Hepatocyte (in vitro differentiated cells): Measurements from ENCODE around the gene LDLRAD4. TPM values are rescaled to one million over a fixed set of nuclear protein-coding genes. Genes with fewer than 3 reads are reported as not detected.

Experiments
- DNase-seq: peaks from one replicate; pipeline ENCODE4 v3.0.0-alpha.2; 2016; ENCODE audit warnings: low spot score
- H2AFZ ChIP-seq: fragments of 200-600 bp; sonication (generic); 2 replicates; pipeline ENCODE4 v1.6.0; 2016; ENCODE audit warnings: antibody characterized with exemption, mild to moderate bottlenecking
- H3K27ac ChIP-seq: fragments of 200-600 bp; sonication (generic); 2 replicates; pipeline ENCODE4 v1.5.1; 2016; ENCODE audit warnings: mild to moderate bottlenecking
- H3K27me3 ChIP-seq: fragments of 200-600 bp; sonication (generic); 2 replicates; pipeline ENCODE4 v1.6.1; 2016
- H3K36me3 ChIP-seq: fragments of 200-600 bp; sonication (generic); replicated peaks from 2 replicates; pipeline ENCODE4 v1.5.1; 2016; ENCODE audit warnings: low read depth; ENCODE audit not compliant: insufficient read depth
- H3K4me1 ChIP-seq: fragments of 200-600 bp; sonication (generic); 2 replicates; pipeline ENCODE4 v1.5.1; 2016; ENCODE audit warnings: mild to moderate bottlenecking, moderate library complexity; ENCODE audit not compliant: insufficient read depth
- H3K4me2 ChIP-seq: fragments of 200-600 bp; sonication (generic); 2 replicates; pipeline ENCODE4 v1.6.0; 2016
- H3K4me3 ChIP-seq: fragments of 200-600 bp; sonication (generic); 2 replicates; pipeline ENCODE4 v1.5.1; 2016; ENCODE audit warnings: mild to moderate bottlenecking
- H3K79me2 ChIP-seq: fragments of 200-600 bp; sonication (generic); 2 replicates; pipeline ENCODE4 v1.6.0; 2017; ENCODE audit warnings: mild to moderate bottlenecking
- H3K9me2 ChIP-seq: fragments of 200-600 bp; sonication (generic); replicated peaks from 2 replicates; pipeline ENCODE4 v1.6.0; 2017; ENCODE audit warnings: mild to moderate bottlenecking; ENCODE audit not compliant: insufficient read depth
- H3K9me3 ChIP-seq: fragments of 200-600 bp; sonication (generic); 2 replicates; pipeline ENCODE4 v1.5.1; 2016; ENCODE audit warnings: low read depth, mild to moderate bottlenecking
- H4K20me1 ChIP-seq: fragments of 200-600 bp; sonication (generic); 2 replicates; pipeline ENCODE4 v1.6.0; 2016; ENCODE audit warnings: mild to moderate bottlenecking; ENCODE audit not compliant: insufficient read depth, poor library complexity, severe bottlenecking
- EZH2 ChIP-seq: fragments of 200-600 bp; sonication (generic); IDR thresholded peaks from 2 replicates; pipeline ENCODE4 v1.6.1; 2016; ENCODE audit warnings: antibody characterized with exemption, mild to moderate bottlenecking, borderline replicate concordance
- EZH2phosphoT487 ChIP-seq: fragments of 200-600 bp; sonication (generic); IDR thresholded peaks from one replicate; pipeline ENCODE4 v1.6.1; 2018; ENCODE audit warnings: antibody characterized with exemption, mild to moderate bottlenecking, low read depth, moderate library complexity; ENCODE audit not compliant: unreplicated experiment, severe bottlenecking
- WGBS: methylation state at CpG from one replicate; pipeline ENCODE4 v1.1.6; 2016; ENCODE audit warnings: low lambda C conversion rate; ENCODE audit errors: missing lambda C conversion rate; 5-methylcytosine and 5-hydroxymethylcytosine counted together
- polyA plus RNA-seq: library from polyadenylated mRNA; unstranded; fragments of >200 nt; fragmentation: Nextera tagmentation; extraction: Ambion mirVana; gene quantifications from 2 replicates; pipeline ENCODE4 v1.2.1, GENCODE V29; 2016
- total RNA-seq: library from RNA; depleted of rRNA; stranded (reverse); fragments of >200 nt; gene quantifications from 2 replicates; pipeline ENCODE4 v1.2.3, GENCODE V29; 2014
- TF ChIP-seq, protein P1 (sequence below): fragments of 200-600 bp; sonication (generic); IDR thresholded peaks from 2 replicates; pipeline ENCODE4 v1.5.1; 2016; ENCODE audit warnings: antibody characterized with exemption, mild to moderate bottlenecking; ENCODE audit not compliant: poor library complexity

The LDLRAD4 gene
- total and polyA plus RNA-seq, 2 experiments from 2014 or later, result 15.1 to 29.0 TPM

DNA sequence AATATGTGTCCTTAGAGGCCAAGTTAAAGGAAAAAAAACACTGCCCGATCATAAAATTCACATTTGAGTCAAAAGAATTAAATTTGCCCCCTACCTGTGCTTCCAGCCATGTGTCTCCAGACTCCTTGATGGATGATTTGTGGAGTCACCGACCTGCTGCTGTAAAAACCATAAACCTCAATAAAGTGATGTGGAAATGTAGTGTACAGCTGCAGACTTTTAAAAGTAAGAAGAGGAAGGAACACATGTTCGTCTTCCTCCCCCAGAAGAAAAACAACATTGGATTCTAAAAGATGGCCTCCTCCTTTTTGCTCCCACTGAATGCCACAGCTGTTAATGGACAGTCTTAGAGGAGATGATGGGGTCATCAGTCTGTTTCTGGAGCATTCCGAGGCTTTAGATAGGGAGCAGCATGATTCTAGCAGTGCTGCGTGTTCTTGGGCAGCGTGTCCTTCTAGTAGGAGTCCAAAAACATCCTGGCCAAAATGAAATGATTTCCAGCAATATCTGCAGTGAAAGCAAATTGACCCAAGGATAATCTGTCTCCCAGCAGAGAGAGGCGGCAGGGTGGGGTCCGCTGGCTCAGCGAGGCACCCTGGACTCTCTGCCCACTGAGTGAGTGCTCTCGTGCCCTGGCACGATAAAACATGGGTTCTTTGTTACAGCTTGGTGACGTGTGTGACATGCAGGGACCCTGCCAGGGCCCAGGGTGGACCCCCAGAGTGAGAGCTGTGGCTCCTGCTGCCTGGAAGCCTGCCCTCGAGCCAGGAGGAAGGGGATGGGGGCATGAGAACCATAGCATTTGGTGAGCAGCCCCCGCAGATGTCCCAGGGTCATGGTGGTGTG, 311.7 kb downstream of the LDLRAD4 start:
- H3K4me1 ChIP-seq, result no peaks in the 10 kb centered on the region
- H3K4me2 ChIP-seq, result no peak overlapping the region
- H2AFZ ChIP-seq, result no peak overlapping the region
- H3K27me3 ChIP-seq, result no peaks in the 10 kb centered on the region
- no peaks in the 10 kb centered on the region for H3K79me2 ChIP-seq
- H3K27ac ChIP-seq, result no peak overlapping the region
- no peaks in the 10 kb centered on the region for H4K20me1 ChIP-seq
- no peak for DNase-seq
- H3K9me2 ChIP-seq, result no peaks in the 10 kb centered on the region
- H3K4me3 ChIP-seq, result no peak overlapping the region
- H3K9me3 ChIP-seq, result no peaks in the 10 kb centered on the region
- H3K36me3 ChIP-seq, result no peaks in the 10 kb centered on the region
- TF ChIP-seq EZH2phosphoT487 (no peak), EZH2 (no peak)
- TF ChIP-seq, protein P1, sequence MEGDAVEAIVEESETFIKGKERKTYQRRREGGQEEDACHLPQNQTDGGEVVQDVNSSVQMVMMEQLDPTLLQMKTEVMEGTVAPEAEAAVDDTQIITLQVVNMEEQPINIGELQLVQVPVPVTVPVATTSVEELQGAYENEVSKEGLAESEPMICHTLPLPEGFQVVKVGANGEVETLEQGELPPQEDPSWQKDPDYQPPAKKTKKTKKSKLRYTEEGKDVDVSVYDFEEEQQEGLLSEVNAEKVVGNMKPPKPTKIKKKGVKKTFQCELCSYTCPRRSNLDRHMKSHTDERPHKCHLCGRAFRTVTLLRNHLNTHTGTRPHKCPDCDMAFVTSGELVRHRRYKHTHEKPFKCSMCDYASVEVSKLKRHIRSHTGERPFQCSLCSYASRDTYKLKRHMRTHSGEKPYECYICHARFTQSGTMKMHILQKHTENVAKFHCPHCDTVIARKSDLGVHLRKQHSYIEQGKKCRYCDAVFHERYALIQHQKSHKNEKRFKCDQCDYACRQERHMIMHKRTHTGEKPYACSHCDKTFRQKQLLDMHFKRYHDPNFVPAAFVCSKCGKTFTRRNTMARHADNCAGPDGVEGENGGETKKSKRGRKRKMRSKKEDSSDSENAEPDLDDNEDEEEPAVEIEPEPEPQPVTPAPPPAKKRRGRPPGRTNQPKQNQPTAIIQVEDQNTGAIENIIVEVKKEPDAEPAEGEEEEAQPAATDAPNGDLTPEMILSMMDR, result no peak
- WGBS, result 88% methylated on average over 14 of the region's 14 CpGs

DNA sequence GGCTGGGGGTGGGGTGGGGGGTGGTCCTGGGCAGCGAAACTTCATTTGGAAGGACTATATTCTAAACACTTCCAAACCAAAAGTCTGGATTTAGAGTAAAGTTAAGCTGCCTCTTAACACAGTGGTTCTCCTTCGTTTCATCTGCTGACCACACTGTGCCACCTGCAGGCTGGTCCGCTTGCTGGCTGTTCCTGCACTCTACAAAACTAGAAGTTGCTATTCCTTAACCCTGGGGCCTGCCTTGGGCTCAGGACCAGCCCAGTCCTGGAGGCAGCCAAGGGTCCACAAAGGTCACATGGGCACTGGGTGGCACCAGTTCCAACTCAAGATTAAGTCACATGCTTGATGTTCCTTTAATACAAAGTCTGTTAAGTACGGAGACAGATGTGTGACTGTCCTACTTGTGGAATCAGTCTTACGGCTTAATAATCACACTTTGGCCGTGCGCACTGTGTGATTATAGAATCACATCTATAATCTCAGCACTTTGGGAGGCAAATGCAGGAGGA, 312.4 kb downstream of the LDLRAD4 start:
- Histone ChIP-seq H3K27me3 (no peaks in the 10 kb centered on the region), H3K4me3 (no peak overlapping the region), H3K9me2 (no peaks in the 10 kb centered on the region), H3K36me3 (no peaks in the 10 kb centered on the region), H3K4me1 (no peaks in the 10 kb centered on the region), H3K9me3 (no peaks in the 10 kb centered on the region), H4K20me1 (no peaks in the 10 kb centered on the region), H2AFZ (no peak overlapping the region), H3K79me2 (no peaks in the 10 kb centered on the region), H3K27ac (no peak overlapping the region), H3K4me2 (no peak overlapping the region)
- peak; percentile 55 for DNase-seq
- TF ChIP-seq EZH2 (no peak), EZH2phosphoT487 (no peak)
- TF ChIP-seq, protein P1, result peak; percentile 60
- WGBS, result 91% methylated on average over 6 of the region's 7 CpGs

- no peak overlapping the region for H2AFZ ChIP-seq
- TF ChIP-seq EZH2phosphoT487 (no peak), EZH2 (no peak)
- TF ChIP-seq, protein P1, result no peak
- H3K4me1 ChIP-seq, result peaks cover 1% of the 10 kb centered on the region
- no peaks in the 10 kb centered on the region for H3K79me2 ChIP-seq
- H3K4me3 ChIP-seq, result no peak overlapping the region
- H4K20me1 ChIP-seq, result no peaks in the 10 kb centered on the region
- H3K9me2 ChIP-seq, result no peaks in the 10 kb centered on the region
- no peaks in the 10 kb centered on the region for H3K27me3 ChIP-seq
- 90% methylated on average over 17 of the region's 17 CpGs for WGBS
- H3K4me2 ChIP-seq, result no peak overlapping the region
- H3K27ac ChIP-seq, result no peak overlapping the region
- H3K9me3 ChIP-seq, result no peaks in the 10 kb centered on the region
- no peak for DNase-seq
- H3K36me3 ChIP-seq, result no peaks in the 10 kb centered on the region
These were observed 313.2 kb downstream of the LDLRAD4 start for GRCh38 chr18:13531681-13532325.
